HCT116 (cell line): ENCODE data around the gene SLC13A3. TPM values are rescaled to one million over a fixed set of nuclear protein-coding genes. Genes with fewer than 3 reads are reported as not detected.

Experiments used
- ATAC-seq: fragments of 200-7000 bp; cut with Tn5 transposase; 2 replicates; pipeline ENCODE4 v1.9.1; 2020; ENCODE audit warnings: mild to moderate bottlenecking, moderate library complexity
- BruUV-seq: library from RNA; stranded (reverse); fragments of 400-500 nt; replicated peaks from 2 replicates; lab custom pipeline; 2021; lab: Mats Ljungman, UMichigan
- CTCF ChIA-PET: fragments of 300-600 bp; sonication (Branson Sonifier 250); formaldehyde crosslinking; loops from one replicate; lab custom pipeline; 2021; ENCODE audit warnings: antibody characterized with exemption; lab: Charles Lee
- POLR2A ChIA-PET: fragments of 300-600, 350-600 bp; sonication (Branson Sonifier 250); formaldehyde crosslinking; loops from one replicate; lab custom pipeline; 2021; ENCODE audit warnings: antibody characterized with exemption; lab: Charles Lee
- RAD21 ChIA-PET, 2 experiments: fragments of 300-600 bp; sonication (Branson Sonifier 250); formaldehyde crosslinking; loops; one replicate each; lab custom pipeline; 2023; ENCODE audit warnings: low total read pairs in 2 of 2; ENCODE audit not compliant: uncharacterized antibody in 2 of 2, unreplicated experiment in 2 of 2, low non-redundant PET in 1 of 2; lab: Charles Lee
- DNase-seq: peaks from one replicate; pipeline ENCODE4 v3.0.0-alpha.2; 2010; ENCODE audit warnings: low read depth, low spot score
- H2AFZ ChIP-seq: fragments of 200-600 bp; shearing (Covaris generic), sonication (generic); 2 replicates; pipeline ENCODE4 v1.6.1; 2017; ENCODE audit warnings: low read depth, mixed run types, mixed read lengths, antibody characterized with exemption, low read length; ENCODE audit not compliant: poor library complexity, severe bottlenecking
- H3K27ac ChIP-seq: 2 replicates; pipeline ENCODE4 v1.5.1; 2012; ENCODE audit warnings: low read depth, low read length
- H3K27me3 ChIP-seq: fragments of 200-600 bp; sonication (generic); 2 replicates; pipeline ENCODE4 v1.6.1; 2016; ENCODE audit warnings: mixed run types, low read length, mixed read lengths; ENCODE audit not compliant: insufficient read depth
- H3K36me3 ChIP-seq, 2 experiments: fragments of 200-500 bp in 1 of 2; fragments of 200-600 bp in 1 of 2; sonication (Bioruptor generic) in 1 of 2; sonication (generic) in 1 of 2; 2 replicates each; pipeline versions ENCODE4 v1.5.1 to v1.6.1; 2014 to 2016; ENCODE audit warnings: low read length in 2 of 2, inconsistent platforms in 1 of 2, mixed read lengths in 1 of 2, mixed run types in 1 of 2; ENCODE audit not compliant: insufficient read depth in 2 of 2, control insufficient read depth in 1 of 2
- H3K4me1 ChIP-seq, 2 experiments: fragments of 200-600 bp in 1 of 2; sonication (generic) in 1 of 2; 2 replicates each; pipeline versions ENCODE4 v1.5.1 to v1.6.1; 2012 to 2017; ENCODE audit warnings: low read length in 2 of 2, inconsistent platforms in 1 of 2, mild to moderate bottlenecking in 1 of 2, mixed read lengths in 1 of 2, mixed run types in 1 of 2, moderate library complexity in 1 of 2; ENCODE audit not compliant: insufficient read depth in 2 of 2, control insufficient read depth in 1 of 2
- H3K4me2 ChIP-seq: fragments of 200-600 bp; sonication (generic); 2 replicates; pipeline ENCODE4 v1.6.1; 2017; ENCODE audit warnings: mixed run types, low read length, mixed read lengths
- H3K4me3 ChIP-seq, 2 experiments: fragments of 200-600 bp in 1 of 2; sonication (generic) in 1 of 2; replicated peaks in 1 of 2; 2 replicates each; pipeline ENCODE4 v1.5.1; 2011 to 2016; ENCODE audit warnings: low read length in 2 of 2, control low read depth in 1 of 2, low read depth in 1 of 2, mild to moderate bottlenecking in 1 of 2, mixed read lengths in 1 of 2, mixed run types in 1 of 2
- H3K79me2 ChIP-seq: fragments of 200-600 bp; sonication (generic); 2 replicates; pipeline ENCODE4 v1.6.1; 2017; ENCODE audit warnings: mild to moderate bottlenecking, mixed run types, low read length, moderate library complexity, mixed read lengths; ENCODE audit not compliant: insufficient read depth
- H3K9ac ChIP-seq: fragments of 200-600 bp; sonication (generic); 2 replicates; pipeline ENCODE4 v1.6.1; 2016; ENCODE audit warnings: low read length, mixed read lengths
- H3K9me2 ChIP-seq: fragments of 200-600 bp; sonication (generic), shearing (Covaris generic); 2 replicates; pipeline ENCODE4 v1.6.1; 2017; ENCODE audit warnings: mixed run types, mild to moderate bottlenecking, moderate library complexity; ENCODE audit not compliant: insufficient read depth
- H3K9me3 ChIP-seq, 2 experiments: fragments of 200-500 bp in 1 of 2; fragments of 200-600 bp in 1 of 2; sonication (Bioruptor generic) in 1 of 2; sonication (generic) in 1 of 2; 2 replicates each; pipeline ENCODE4 v1.6.1; 2014 to 2017; ENCODE audit warnings: low read length in 2 of 2, mixed read lengths in 2 of 2, inconsistent platforms in 1 of 2, low read depth in 1 of 2, mild to moderate bottlenecking in 1 of 2, mixed run types in 1 of 2, moderate library complexity in 1 of 2; ENCODE audit not compliant: control insufficient read depth in 1 of 2, insufficient read depth in 1 of 2
- H4K20me1 ChIP-seq: fragments of 200-600 bp; sonication (generic), shearing (Covaris generic); 2 replicates; pipeline ENCODE4 v1.6.1; 2017; ENCODE audit warnings: mixed run types, mild to moderate bottlenecking, moderate library complexity; ENCODE audit not compliant: insufficient read depth
- CEBPB ChIP-seq: IDR thresholded peaks from 2 replicates; pipeline ENCODE4 v1.6.1; 2012; ENCODE audit warnings: low read depth
- CTCF ChIP-seq, 3 experiments: fragments of 200-600 bp in 1 of 3; sonication (generic) in 1 of 3; IDR thresholded peaks in 2 of 3; conservative IDR thresholded peaks in 1 of 3; 2 replicates each; pipeline ENCODE4 v1.5.1; 2012 to 2017; ENCODE audit warnings: low read depth in 2 of 3, low read length in 2 of 3, antibody characterized with exemption in 1 of 3, borderline replicate concordance in 1 of 3, control low read depth in 1 of 3, mild to moderate bottlenecking in 1 of 3, mixed read lengths in 1 of 3, mixed run types in 1 of 3, moderate library complexity in 1 of 3; ENCODE audit not compliant: insufficient read depth in 1 of 3
- EZH2phosphoT487 ChIP-seq: fragments of 200-600 bp; IDR thresholded peaks from 2 replicates; pipeline ENCODE4 v1.6.1; 2018; ENCODE audit warnings: antibody characterized with exemption, borderline replicate concordance
- MAX ChIP-seq: IDR thresholded peaks from 2 replicates; pipeline ENCODE4 v1.6.1; 2012
- RAD21 ChIP-seq: IDR thresholded peaks from 2 replicates; pipeline ENCODE4 v1.6.1; 2012; ENCODE audit warnings: low read depth, mild to moderate bottlenecking
- SIN3A ChIP-seq: IDR thresholded peaks from 2 replicates; pipeline ENCODE4 v1.6.1; 2012; ENCODE audit warnings: low read depth
- intact Hi-C: fragments of 100-400 bp; cut with micrococcal nuclease; formaldehyde crosslinking; loops from 2 replicates; pipeline ENCODE4 v1.10.0; 2022
- total RNA-seq: library from RNA; stranded (reverse); gene quantifications from one replicate; pipeline ENCODE4 v1.2.1, GENCODE V29; 2021; ENCODE audit not compliant: unreplicated experiment

The SLC13A3 gene
- total RNA-seq, 1 experiment from 2014 or later = not detected

GRCh38 chr20:46582648-46583047, 68.6 kb downstream of the SLC13A3 start:
- intact Hi-C loops = no loop called here

DNA sequence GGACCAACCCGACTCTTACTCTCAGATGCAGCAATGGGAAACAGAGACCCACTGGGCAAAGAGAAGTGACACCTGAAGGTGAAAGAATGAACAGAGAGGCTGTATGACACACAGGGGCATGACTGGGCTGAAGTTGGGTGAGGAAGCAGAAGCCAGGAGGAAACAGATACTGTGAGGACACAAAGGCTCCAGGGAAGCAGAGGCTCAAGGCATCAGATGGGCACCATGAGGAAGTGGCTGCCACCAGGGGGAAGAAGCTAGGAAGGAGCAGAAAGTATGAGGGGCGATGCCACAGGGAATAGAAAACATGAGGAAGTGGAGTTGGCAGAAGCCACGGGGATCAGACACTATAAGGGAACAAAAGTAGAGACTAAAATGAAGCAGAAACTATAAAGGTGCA, 69.9 kb downstream of the SLC13A3 start:
- DNase-seq = no peak
- RAD21 ChIA-PET = no interaction called here
- Histone ChIP-seq H3K4me3 (no peak overlapping the region), H3K4me1 (no peaks in the 10 kb centered on the region), H3K9me3 (no peaks in the 10 kb centered on the region), H3K79me2 (no peaks in the 10 kb centered on the region), H3K27ac (no peak overlapping the region), H3K4me2 (no peak overlapping the region)
- POLR2A ChIA-PET = no interaction called here
- CTCF ChIA-PET = interaction anchor here (0.9 to 1.7 kb wide), 5 partner anchors 8 to 69 kb away, joined by 3 to 5 read pairs (median 3); no protein-coding TSS in a partner anchor
- ATAC-seq = no peak
- TF ChIP-seq MAX (no peak), CEBPB (no peak), CTCF (IDR thresholded peaks at IDR 0.05 in 2 of 3, conservative IDR thresholded peaks at IDR 0.05 in 1 of 3; ENCODE audit: borderline replicate concordance in 1 of 3, insufficient read depth in 1 of 3, low read depth in 2 of 3, low read length in 2 of 3) (0 out of 6 replicates have a peak, but pooled peaks of 1 of the 3 experiments have one; percentile 10)
- TF ChIP-seq, all 23 proteins: peak for 1
- intact Hi-C loops = no loop called here
- Histone ChIP-seq H4K20me1 (no peaks in the 10 kb centered on the region), H3K36me3 (no peaks in the 10 kb centered on the region), H3K9ac (no peak overlapping the region), H2AFZ (no peak overlapping the region), H3K27me3 (no peaks in the 10 kb centered on the region), H3K9me2 (no peaks in the 10 kb centered on the region)
- BruUV-seq = no TSS peak

More at GRCh38 chr20:46582648-46583047, 68.6 kb downstream of the SLC13A3 start:
- Histone ChIP-seq H2AFZ (no peak overlapping the region), H3K27me3 (no peaks in the 10 kb centered on the region), H3K36me3 (no peaks in the 10 kb centered on the region), H3K4me3 (no peak overlapping the region), H3K9me3 (no peaks in the 10 kb centered on the region), H3K27ac (no peak overlapping the region), H3K4me2 (no peak overlapping the region), H4K20me1 (no peaks in the 10 kb centered on the region), H3K79me2 (no peaks in the 10 kb centered on the region), H3K4me1 (no peaks in the 10 kb centered on the region), H3K9me2 (no peaks in the 10 kb centered on the region), H3K9ac (no peak overlapping the region)
- CTCF ChIA-PET = interaction anchor here (0.7 to 2.0 kb wide), 7 partner anchors 8 to 70 kb away, joined by 3 to 12 read pairs (median 3); no protein-coding TSS in a partner anchor
- POLR2A ChIA-PET = no interaction called here
- RAD21 ChIA-PET = no interaction called here
- ATAC-seq (peak; percentile 76), DNase-seq (no peak)
- TF ChIP-seq SIN3A (no peak), EZH2phosphoT487 (no peak), CTCF (IDR thresholded peaks at IDR 0.05 in 2 of 3, conservative IDR thresholded peaks at IDR 0.05 in 1 of 3; ENCODE audit: borderline replicate concordance in 1 of 3, insufficient read depth in 1 of 3, low read depth in 2 of 3, low read length in 2 of 3) (peak; percentile 6 to 31 (median 30); a peak in 2 of 6 replicates), RAD21 (peak; percentile 27; the same call in 1 of the 2 replicates)
- BruUV-seq = no TSS peak
